Hindlimb muscle (tissue), 1 donor: ENCODE data around the gene HMGCS2. TPM values are rescaled to one million over a fixed set of nuclear protein-coding genes. Genes with fewer than 3 reads are reported as not detected.

Source experiments
- DNase-seq: peaks from one replicate; pipeline ENCODE4 v3.0.0-alpha.2; 2013
- polyA plus RNA-seq: library from polyadenylated mRNA; unstranded; fragments of 120-200 nt; gene quantifications from one replicate; pipeline ENCODE4 v1.2.1, GENCODE V29; 2013; ENCODE audit not compliant: insufficient read length

The HMGCS2 gene
- not detected for polyA plus RNA-seq

GRCh38 chr1:119768778-119769177 is at the start of gene HMGCS2:
HMGCS2 (minus strand) TSS chr1:119768905; CDS start chr1:119768844, 61 bp downstream.
- DNase-seq: no peak

- DNase-seq: no peak
Observed at GRCh38 chr1:119818181-119818580, 49.5 kb upstream of the HMGCS2 start.

- DNase-seq: no peak
Observed at GRCh38 chr1:119816407-119816806, 47.7 kb upstream of the HMGCS2 start.

GRCh38 chr1:119815928-119816327 is 47.2 kb upstream of the HMGCS2 start:
- DNase-seq: no peak

GRCh38 chr1:119815361-119815760 is 46.7 kb upstream of the HMGCS2 start:
- DNase-seq: no peak

GRCh38 chr1:119814288-119814687 is 45.6 kb upstream of the HMGCS2 start:
- DNase-seq: no peak

- no peak for DNase-seq
Observed at GRCh38 chr1:119811985-119812557, 43.4 kb upstream of the HMGCS2 start.

GRCh38 chr1:119811387-119811786 is 42.7 kb upstream of the HMGCS2 start, which contains the start of gene REG4:
REG4 (minus strand) TSS chr1:119811460; CDS start chr1:119808769, 2,691 bp downstream.
- no peak for DNase-seq

- peak; percentile 72 for DNase-seq
Observed at GRCh38 chr1:119808972-119809550, 40.4 kb upstream of the HMGCS2 start.

GRCh38 chr1:119808491-119808890 is 39.8 kb upstream of the HMGCS2 start:
- no peak for DNase-seq

- DNase-seq: no peak
Observed at GRCh38 chr1:119806489-119806888, 37.8 kb upstream of the HMGCS2 start.

GRCh38 chr1:119805746-119806145 is 37.0 kb upstream of the HMGCS2 start:
- DNase-seq: no peak

- DNase-seq: no peak
Observed at GRCh38 chr1:119805247-119805646, 36.5 kb upstream of the HMGCS2 start.

- no peak for DNase-seq
Observed at GRCh38 chr1:119799599-119800177, 31.0 kb upstream of the HMGCS2 start.

GRCh38 chr1:119799003-119799402 is 30.3 kb upstream of the HMGCS2 start:
- DNase-seq: no peak

GRCh38 chr1:119797606-119798005 is 28.9 kb upstream of the HMGCS2 start:
- no peak for DNase-seq

- DNase-seq: no peak
Observed at GRCh38 chr1:119797162-119797561, 28.5 kb upstream of the HMGCS2 start.

GRCh38 chr1:119795261-119796200 is 26.8 kb upstream of the HMGCS2 start:
- no peak for DNase-seq

GRCh38 chr1:119794876-119795240 is 26.2 kb upstream of the HMGCS2 start:
- no peak for DNase-seq

GRCh38 chr1:119794230-119794875 is 25.6 kb upstream of the HMGCS2 start:
- DNase-seq: no peak

- DNase-seq: no peak
Observed at GRCh38 chr1:119791377-119791776, 22.7 kb upstream of the HMGCS2 start.

- DNase-seq: no peak
Observed at GRCh38 chr1:119790451-119791198, 21.9 kb upstream of the HMGCS2 start.
